Endometrial microvascular endothelial cells (primary cell): ENCODE results near the gene AMMECR1L. TPM values are rescaled to one million over a fixed set of nuclear protein-coding genes. Genes with fewer than 3 reads are reported as not detected.
"Not testable (repeated sequence)": the region's sequence is repeated elsewhere in the genome, so short reads cannot be mapped to it uniquely, and the experiment has no call there.

Source experiments
- in situ Hi-C: cut with HindIII; loops from 2 replicates; pipeline ENCODE4 v1.10.0; 2017; ENCODE audit warnings: low sequenced_read_pairs, low pct_unique_long_range_greater_than_20kb; ENCODE audit errors: inconsistent ontology term
- total RNA-seq: library from RNA; depleted of rRNA; stranded (reverse); fragments of >200 nt; gene quantifications from one replicate; pipeline ENCODE4 v1.2.3, GENCODE V29; 2015; ENCODE audit errors: inconsistent ontology term

AMMECR1L gene
- total RNA-seq, 1 donor from 2014 or later = 14.1 TPM

GRCh38 chr2:127853671-127854070 is 32.1 kb downstream of the AMMECR1L start:
- in situ Hi-C loops = no loop called here

GRCh38 chr2:127852388-127852787 is 33.4 kb downstream of the AMMECR1L start:
- in situ Hi-C loops = no loop called here

GRCh38 chr2:127847931-127848330 is 37.8 kb downstream of the AMMECR1L start:
- in situ Hi-C loops = no loop called here

GRCh38 chr2:127844973-127845372 is 40.8 kb downstream of the AMMECR1L start:
- in situ Hi-C loops = no loop called here

GRCh38 chr2:127843677-127844076 is 42.1 kb downstream of the AMMECR1L start:
- in situ Hi-C loops = no loop called here

GRCh38 chr2:127841466-127842178 is 44.1 kb downstream of the AMMECR1L start:
- in situ Hi-C loops = no loop called here

GRCh38 chr2:127840893-127841292 is 44.9 kb downstream of the AMMECR1L start:
- in situ Hi-C loops = no loop called here

GRCh38 chr2:127834951-127835350 is 50.8 kb downstream of the AMMECR1L start:
- in situ Hi-C loops = no loop called here

GRCh38 chr2:127829845-127830246 is 55.9 kb downstream of the AMMECR1L start:
- in situ Hi-C loops = no loop called here

GRCh38 chr2:127826708-127827107 is 59.0 kb downstream of the AMMECR1L start:
- in situ Hi-C loops = not testable (repeated sequence)

- in situ Hi-C loops = no loop called here
Observed at GRCh38 chr2:127826047-127826446, 59.7 kb downstream of the AMMECR1L start.

- in situ Hi-C loops = no loop called here
Observed at GRCh38 chr2:127820080-127820668, 65.6 kb downstream of the AMMECR1L start.

GRCh38 chr2:127818794-127819425 is 66.8 kb downstream of the AMMECR1L start:
- in situ Hi-C loops = no loop called here

GRCh38 chr2:127818241-127818640 is 67.5 kb downstream of the AMMECR1L start:
- in situ Hi-C loops = no loop called here

GRCh38 chr2:127814677-127815076 is 71.1 kb downstream of the AMMECR1L start:
- in situ Hi-C loops = no loop called here

- in situ Hi-C loops = not testable (repeated sequence)
Observed at GRCh38 chr2:127812441-127812840, 73.3 kb downstream of the AMMECR1L start.

Other genes with a start within 250 kb of the AMMECR1L start
- gene GPR17, start 239.8 kb downstream of the AMMECR1L start, total RNA-seq = not detected
- 34.9 TPM for gene LIMS2, start 210.4 kb downstream of the AMMECR1L start, total RNA-seq
- gene SFT2D3, start 184.5 kb downstream of the AMMECR1L start, total RNA-seq = 4.9 TPM
- 18.0 TPM for gene WDR33, start 74.8 kb downstream of the AMMECR1L start, total RNA-seq
- gene POLR2D, start 27.8 kb downstream of the AMMECR1L start, total RNA-seq = 19.3 TPM
- gene SAP130, start 142.1 kb upstream of the AMMECR1L start, total RNA-seq = 21.1 TPM
- gene UGGT1, start 205.2 kb upstream of the AMMECR1L start, total RNA-seq = 51.5 TPM